ENCODE results near the gene ZSWIM3. TPM values are rescaled to one million over a fixed set of nuclear protein-coding genes. Genes with fewer than 3 reads are reported as not detected.

ZSWIM3 gene
- total RNA-seq, 4 donors from 2014 or later = 2.1 to 5.4 (median 4.0) TPM

- Histone ChIP-seq H3K4me3 (no peak overlapping the region), H3K27ac (replicated peaks in 1 of 4) (no peak overlapping the region), H3K4me1 (peaks cover 14 to 28% (median 23%) of the 10 kb centered on the region in 4 donors), H3K36me3 (peaks cover 0 to 48% (median 15%) of the 10 kb centered on the region in 4 donors), H3K9me3 (no peaks in the 10 kb centered on the region), H3K27me3 (peaks cover 0 to 5% (median under 1%) of the 10 kb centered on the region in 4 donors)
- TF ChIP-seq EP300 (IDR thresholded peaks at IDR 0.05) (no peak), POLR2A (IDR thresholded peaks at IDR 0.05; ENCODE audit: low read depth) (no peak), POLR2AphosphoS5 (IDR thresholded peaks at IDR 0.05) (no peak)
- WGBS = 94% methylated on average over 15 of the region's 17 CpGs
- intact Hi-C loops (cut with DNase I) = no loop called here
- no peak for DNase-seq (ENCODE audit: extremely low spot score)
Observed at GRCh38 chr20:45907219-45907948, 50.0 kb downstream of the ZSWIM3 start.

- no peaks in the 10 kb centered on the region for H3K9me3 ChIP-seq
- peaks cover 18 to 35% (median 28%) of the 10 kb centered on the region in 4 donors for H3K4me1 ChIP-seq
- H3K27ac ChIP-seq (replicated peaks in 1 of 4) = no peak overlapping the region
- intact Hi-C loops (cut with DNase I) = no loop called here
- no peak for DNase-seq (ENCODE audit: extremely low spot score)
- H3K4me3 ChIP-seq = no peak overlapping the region
- peaks cover 0 to 45% (median 13%) of the 10 kb centered on the region in 4 donors for H3K36me3 ChIP-seq
- peaks cover 0 to 11% (median 4%) of the 10 kb centered on the region in 4 donors for H3K27me3 ChIP-seq
- TF ChIP-seq CTCF (IDR thresholded peaks at IDR 0.05) (no peak), POLR2AphosphoS5 (IDR thresholded peaks at IDR 0.05) (no peak), EP300 (IDR thresholded peaks at IDR 0.05) (no peak), POLR2A (IDR thresholded peaks at IDR 0.05; ENCODE audit: low read depth) (no peak)
- WGBS = 91% methylated on average over 2 of the region's 2 CpGs
Observed at GRCh38 chr20:45908084-45908483, 50.7 kb downstream of the ZSWIM3 start.

GRCh38 chr20:45909336-45909808 lies 52.0 kb downstream of the ZSWIM3 start:
- H3K27ac ChIP-seq (replicated peaks in 1 of 4) = peak overlapping the region in 1 of 4 donors; percentile 58
- 90% methylated on average over 12 of the region's 12 CpGs for WGBS
- H3K9me3 ChIP-seq = no peaks in the 10 kb centered on the region
- H3K4me1 ChIP-seq = peaks cover 18 to 35% (median 31%) of the 10 kb centered on the region in 4 donors
- intact Hi-C loops (cut with DNase I) = no loop called here
- peaks cover 0 to 36% (median 13%) of the 10 kb centered on the region in 4 donors for H3K36me3 ChIP-seq
- H3K27me3 ChIP-seq = peaks cover 0 to 14% (median 5%) of the 10 kb centered on the region in 4 donors
- no peak for TF ChIP-seq POLR2A (IDR thresholded peaks at IDR 0.05; ENCODE audit: low read depth)
- TF ChIP-seq POLR2AphosphoS5 (IDR thresholded peaks at IDR 0.05) = no peak
- no peak for TF ChIP-seq CTCF (IDR thresholded peaks at IDR 0.05)
- TF ChIP-seq EP300 (IDR thresholded peaks at IDR 0.05) = no peak
- no peak overlapping the region for H3K4me3 ChIP-seq
- DNase-seq (ENCODE audit: extremely low spot score) = no peak

- Histone ChIP-seq H3K36me3 (peaks cover 0 to 30% (median 10%) of the 10 kb centered on the region in 4 donors), H3K9me3 (no peaks in the 10 kb centered on the region), H3K27me3 (peaks cover 0 to 14% (median 5%) of the 10 kb centered on the region in 4 donors), H3K27ac (replicated peaks in 1 of 4) (peak overlapping the region; percentile 45 to 81 (median 69)), H3K4me1 (peaks cover 18 to 35% (median 31%) of the 10 kb centered on the region in 4 donors), H3K4me3 (peak overlapping the region; percentile 53 to 61 (median 59))
- DNase-seq (ENCODE audit: extremely low spot score) = no peak
- intact Hi-C loops (cut with DNase I) = no loop called here
- TF ChIP-seq POLR2A (IDR thresholded peaks at IDR 0.05; ENCODE audit: low read depth) (no peak), POLR2AphosphoS5 (IDR thresholded peaks at IDR 0.05) (no peak), CTCF (IDR thresholded peaks at IDR 0.05) (no peak), EP300 (IDR thresholded peaks at IDR 0.05) (no peak)
- 86% methylated on average over 20 of the region's 22 CpGs for WGBS
Observed at GRCh38 chr20:45909817-45910669, 52.6 kb downstream of the ZSWIM3 start.

All from esophagus muscularis mucosa (tissue), 4 donors.